GM18499 (cell line): ENCODE results near the gene MYBBP1A.

Experiments
- ATAC-seq: cut with Tn5 transposase; IDR thresholded peaks from one replicate; pipeline ENCODE4 v1.9.1; 2021; ENCODE audit warnings: moderate number of reproducible peaks; ENCODE audit not compliant: insufficient read depth, unreplicated experiment

Gene MYBBP1A

GRCh38 chr17:4523946-4524345 is 31.2 kb downstream of the MYBBP1A start:
- ATAC-seq, result no peak

- ATAC-seq, result no peak
Observed at GRCh38 chr17:4522661-4523060, 32.5 kb downstream of the MYBBP1A start.

GRCh38 chr17:4520894-4521600 is 34.1 kb downstream of the MYBBP1A start:
- no peak for ATAC-seq

- ATAC-seq, result no peak
Observed at GRCh38 chr17:4520060-4520893, 34.9 kb downstream of the MYBBP1A start.

- no peak for ATAC-seq
Observed at GRCh38 chr17:4519361-4519788, 35.8 kb downstream of the MYBBP1A start.

GRCh38 chr17:4518901-4519300 is 36.3 kb downstream of the MYBBP1A start:
- no peak for ATAC-seq

GRCh38 chr17:4516735-4517134 is 38.4 kb downstream of the MYBBP1A start:
- no peak for ATAC-seq

- no peak for ATAC-seq
Observed at GRCh38 chr17:4515501-4515900, 39.7 kb downstream of the MYBBP1A start.

GRCh38 chr17:4514779-4515178 is 40.4 kb downstream of the MYBBP1A start:
- ATAC-seq, result no peak

- ATAC-seq, result no peak
Observed at GRCh38 chr17:4514206-4514605, 41.0 kb downstream of the MYBBP1A start.

GRCh38 chr17:4513113-4514032 is 41.8 kb downstream of the MYBBP1A start:
- ATAC-seq, result no peak

GRCh38 chr17:4512156-4513112 is 42.8 kb downstream of the MYBBP1A start:
- ATAC-seq, result no peak

GRCh38 chr17:4511199-4511932 is 43.8 kb downstream of the MYBBP1A start:
- no peak for ATAC-seq

GRCh38 chr17:4510618-4510941 is 44.6 kb downstream of the MYBBP1A start:
- no peak for ATAC-seq

GRCh38 chr17:4509923-4510617 is 45.1 kb downstream of the MYBBP1A start:
- no peak for ATAC-seq

- ATAC-seq, result no peak
Observed at GRCh38 chr17:4509401-4509800, 45.8 kb downstream of the MYBBP1A start.

GRCh38 chr17:4508207-4508606 is 47.0 kb downstream of the MYBBP1A start:
- ATAC-seq, result no peak

- no peak for ATAC-seq
Observed at GRCh38 chr17:4507361-4508111, 47.6 kb downstream of the MYBBP1A start.
